NCI-H2227 (cell line): ENCODE data around the gene CTNNBIP1.
"Not testable (repeated sequence)": the region's sequence is repeated elsewhere in the genome, so short reads cannot be mapped to it uniquely, and the experiment has no call there.

Experiments
- DNase-seq: peaks from one replicate; lab custom pipeline; 2025; ENCODE audit not compliant: unreplicated experiment; lab: John Stamatoyannopoulos, UW

Gene CTNNBIP1

DNA sequence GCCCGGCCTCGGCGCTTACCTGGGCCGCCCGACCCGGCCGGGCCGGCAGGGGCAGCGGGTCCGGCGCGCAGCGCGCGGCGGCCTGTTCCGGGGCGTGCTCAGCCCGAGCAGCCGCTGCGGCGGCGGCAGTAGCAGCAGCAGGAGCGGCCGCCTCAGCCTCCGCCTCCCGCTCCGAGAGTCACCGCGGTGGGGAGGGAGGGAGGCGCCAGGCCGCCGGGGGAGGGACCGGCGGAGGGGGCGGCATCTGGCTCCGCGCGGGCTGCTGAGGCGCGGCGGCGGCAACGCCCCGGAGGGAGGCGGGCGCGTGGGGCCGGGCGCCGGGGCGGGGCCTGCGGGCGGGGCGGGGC is at the start of gene CTNNBIP1:
Gene CTNNBIP1 (minus strand): TSS at position 194 of the 347 bp plus-strand sequence. CDS start 38,205 bp downstream, outside the sequence.
- DNase-seq = no peak

DNA sequence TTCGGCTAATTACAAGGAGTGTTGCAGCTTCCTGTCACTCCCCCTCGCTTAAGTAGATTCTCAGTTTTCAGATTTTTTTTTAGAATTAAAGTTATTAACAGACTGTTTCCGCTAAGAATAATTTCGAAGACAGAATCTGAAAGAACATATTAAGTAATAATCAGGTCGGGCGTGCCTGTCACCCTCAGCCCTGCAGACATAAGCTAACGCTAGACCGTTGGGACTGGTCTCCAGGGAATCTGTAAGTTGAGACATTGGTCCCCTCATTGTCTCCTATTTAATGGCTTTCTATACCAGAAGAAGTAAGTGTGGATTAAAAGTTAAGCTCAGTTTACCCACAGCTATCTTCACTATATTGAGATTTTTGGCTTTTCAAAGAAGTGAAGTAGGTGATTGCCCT is 47.7 kb upstream of the CTNNBIP1 start:
- DNase-seq = no peak

- no peak for DNase-seq
These were observed 36.2 kb upstream of the CTNNBIP1 start for GRCh38 chr1:9946315-9946714.

DNA sequence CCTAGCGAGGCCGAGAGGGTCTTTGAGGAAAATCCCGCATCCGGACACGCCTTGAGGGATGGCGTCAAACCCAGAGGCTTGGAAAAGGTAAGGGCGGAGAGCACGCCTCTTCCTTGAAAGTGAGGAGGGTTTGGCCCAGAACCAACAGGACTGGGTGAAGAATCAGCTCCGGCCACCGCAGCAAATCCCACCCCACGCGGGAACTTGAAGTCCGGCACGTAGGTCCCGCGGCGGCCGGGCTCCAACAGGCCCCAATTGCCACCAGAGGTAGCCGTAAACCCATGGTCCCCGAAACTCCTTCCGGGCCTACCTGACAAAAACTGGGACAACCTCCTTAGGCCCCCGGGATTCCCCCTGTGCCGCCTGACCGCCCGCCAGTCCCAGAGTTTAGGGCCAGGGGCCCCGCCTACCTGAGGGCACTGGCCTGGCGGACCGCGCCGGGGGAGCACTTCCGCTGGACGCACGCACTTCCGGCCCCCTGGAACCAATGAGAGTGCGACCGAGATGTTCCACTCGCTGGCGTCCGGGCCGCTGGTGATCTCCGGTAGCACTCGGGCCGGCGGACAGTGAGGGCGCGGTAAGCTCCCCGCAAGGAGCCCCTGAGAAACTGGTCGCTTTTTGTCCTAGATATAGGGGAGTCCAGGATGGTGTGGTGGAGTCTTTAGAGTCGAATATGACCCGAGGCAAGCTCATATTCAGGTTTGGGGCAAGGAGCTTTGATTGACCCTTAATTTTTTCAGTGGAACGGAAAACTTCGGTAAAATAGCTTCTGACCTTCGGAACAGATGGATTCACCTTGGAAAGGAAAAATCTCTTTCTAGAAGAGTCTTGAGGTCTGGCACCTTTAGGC is 33.1 kb upstream of the CTNNBIP1 start, which contains the start of the genes LZIC and NMNAT1:
Gene LZIC (minus strand): TSS at position 453 of the 850 bp plus-strand sequence. CDS start 6,772 bp downstream, outside the sequence.
Gene NMNAT1 (plus strand): TSS at position 537 of the 850 bp plus-strand sequence. CDS start 28,599 bp downstream, outside the sequence.
- peak; percentile 94 for DNase-seq

DNA sequence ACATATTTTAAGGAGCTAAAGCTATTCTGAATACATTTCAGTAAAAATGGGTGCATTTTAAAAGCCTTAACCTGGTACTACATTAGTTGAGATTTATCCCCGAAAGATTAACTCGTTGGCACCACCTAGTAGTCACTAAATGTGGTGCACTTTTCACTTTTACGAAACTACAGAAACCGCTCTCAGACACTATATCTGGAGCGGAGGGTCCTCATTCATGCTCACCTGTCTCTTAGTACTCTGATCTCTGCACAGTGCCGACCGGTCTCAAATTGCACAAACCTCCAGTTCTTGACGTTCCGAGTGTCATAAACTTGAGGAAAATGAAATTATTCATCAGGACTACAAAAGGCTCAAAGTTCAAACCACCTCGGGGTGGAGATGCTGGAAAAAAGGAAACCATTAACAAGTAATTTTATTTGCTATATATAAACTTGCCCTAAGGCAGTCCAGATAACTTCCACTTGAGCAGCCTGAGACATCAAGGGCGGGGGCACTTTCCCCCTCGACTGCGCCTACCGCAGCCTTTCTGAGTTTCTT is 32.4 kb upstream of the CTNNBIP1 start:
- DNase-seq = peak; percentile 68

GRCh38 chr1:9929431-9930385 is 19.6 kb upstream of the CTNNBIP1 start:
- no peak for DNase-seq

DNA sequence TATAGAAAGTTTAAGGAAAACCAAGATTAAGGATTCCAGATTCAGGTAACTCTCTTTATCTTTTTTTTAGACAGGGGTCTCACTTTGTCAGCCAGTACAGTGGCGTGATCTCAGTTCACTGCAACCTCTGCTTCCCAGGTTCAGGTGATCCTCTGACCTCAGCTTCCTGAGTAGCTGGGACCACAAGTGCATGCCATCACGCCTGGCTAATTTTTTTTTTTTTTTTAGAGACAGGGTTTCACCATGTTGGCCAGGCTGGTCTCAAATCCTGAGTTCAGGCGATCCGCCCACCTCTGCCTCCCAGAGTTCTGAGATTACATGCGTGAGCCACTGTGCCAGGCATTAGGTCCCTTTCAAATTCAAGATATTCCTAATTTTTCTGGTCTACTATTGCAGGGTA is 17.2 kb upstream of the CTNNBIP1 start:
- no peak for DNase-seq

- DNase-seq = peak; percentile 74
These were observed 12.3 kb upstream of the CTNNBIP1 start for GRCh38 chr1:9922342-9922741.

GRCh38 chr1:9920606-9921005 is 10.5 kb upstream of the CTNNBIP1 start:
- DNase-seq = no peak

DNA sequence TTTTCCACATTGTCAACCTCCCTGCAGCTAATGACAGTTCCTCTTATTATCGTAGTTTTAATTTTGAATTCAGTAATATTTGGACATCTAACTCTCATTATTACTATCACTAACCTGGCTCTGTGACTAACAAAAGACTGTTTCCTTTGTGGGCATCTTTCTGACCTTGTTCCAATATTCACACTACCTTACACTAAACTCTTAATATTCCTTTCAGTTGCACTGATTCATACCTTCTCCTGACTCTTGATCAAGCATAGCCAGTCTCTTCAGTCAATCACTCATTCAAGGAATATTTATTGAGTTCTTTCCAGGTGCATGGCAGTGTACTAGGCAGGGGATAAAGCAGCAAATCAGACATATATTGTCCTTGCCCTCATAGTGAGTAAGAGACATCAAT is 7.8 kb upstream of the CTNNBIP1 start:
- no peak for DNase-seq

- not testable (repeated sequence) for DNase-seq
These were observed 7.4 kb upstream of the CTNNBIP1 start for GRCh38 chr1:9917495-9917894.

DNA sequence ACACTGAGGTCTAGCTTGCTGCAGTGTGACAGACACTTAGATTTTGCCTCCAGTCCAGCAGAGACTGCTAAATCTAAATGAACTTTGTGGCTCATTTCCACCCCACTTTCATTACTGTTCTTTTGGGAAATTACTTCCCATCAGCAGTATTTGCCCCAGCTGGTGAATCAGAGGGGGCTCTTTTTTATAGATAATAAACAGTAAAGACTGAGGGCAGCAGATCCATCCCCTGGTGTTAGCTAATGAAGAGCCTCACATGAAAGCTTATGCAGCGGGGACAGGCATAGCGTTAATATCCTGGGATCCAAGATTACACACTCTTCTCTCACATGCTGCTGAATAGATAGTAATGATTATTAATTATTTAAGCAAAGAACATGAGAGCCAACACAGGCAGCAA is 6.4 kb upstream of the CTNNBIP1 start:
- DNase-seq = no peak

GRCh38 chr1:9914610-9914937 is 4.5 kb upstream of the CTNNBIP1 start:
- DNase-seq = no peak

DNA sequence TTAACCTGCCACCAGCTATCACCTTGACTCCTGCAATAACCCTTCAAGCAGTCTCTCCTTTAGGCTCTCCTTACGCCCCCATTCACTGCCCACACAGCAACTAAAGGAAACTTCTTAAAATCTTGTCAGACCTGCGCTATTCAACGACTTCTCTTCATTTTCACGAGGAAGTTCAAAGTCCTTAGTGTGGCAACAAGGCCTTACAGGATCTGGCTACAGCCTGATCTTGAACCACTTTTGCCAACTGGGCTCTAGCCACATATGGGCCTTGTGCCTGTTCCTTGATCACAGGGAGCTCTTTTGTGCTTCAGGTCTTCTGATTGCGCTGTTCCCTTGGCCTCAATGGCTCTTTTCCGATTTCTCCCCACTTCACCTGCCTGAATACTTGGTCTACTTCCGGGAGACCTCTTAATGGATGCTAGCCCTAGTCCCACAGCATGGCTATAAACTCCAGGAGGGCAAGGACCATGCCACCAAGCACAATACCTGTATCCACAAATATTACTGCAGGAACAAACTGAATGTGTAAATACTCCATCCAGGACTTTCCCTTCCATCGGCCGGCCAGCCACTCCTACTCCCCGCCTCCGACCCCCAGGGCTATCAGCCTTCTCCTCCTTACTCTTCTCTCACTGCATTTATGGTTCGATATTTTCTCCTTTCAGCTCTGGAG is 2.3 kb upstream of the CTNNBIP1 start:
- no peak for DNase-seq

- peak; percentile 99 for DNase-seq
These were observed 532 bp upstream of the CTNNBIP1 start for GRCh38 chr1:9910423-9911178.

- DNase-seq = peak; percentile 16
These were observed 629 bp downstream of the CTNNBIP1 start for GRCh38 chr1:9909234-9910046.

GRCh38 chr1:9908871-9909233 is 1.2 kb downstream of the CTNNBIP1 start:
- DNase-seq = no peak

DNA sequence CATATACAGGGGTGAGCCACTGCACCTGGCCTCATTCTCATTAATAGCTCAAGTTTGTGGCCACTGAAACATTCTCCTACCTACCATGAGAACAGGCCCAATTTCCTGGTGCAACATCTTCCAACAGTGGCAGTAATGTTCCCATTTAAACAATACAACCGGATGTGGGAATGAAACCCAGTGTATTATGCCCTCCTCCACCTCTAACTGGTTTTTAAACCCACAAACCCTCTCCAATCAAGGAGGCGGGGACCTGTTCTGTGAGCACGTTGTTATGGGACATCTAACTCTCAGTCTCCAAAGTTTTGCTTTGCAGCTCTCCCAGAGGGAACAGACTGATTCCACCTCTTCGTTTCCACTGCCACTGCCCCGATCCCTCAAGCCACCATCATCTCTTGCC is 2.6 kb downstream of the CTNNBIP1 start:
- DNase-seq = no peak

GRCh38 chr1:9906466-9906865 is 3.6 kb downstream of the CTNNBIP1 start:
- DNase-seq = no peak
